Erythroblast (primary cell): ENCODE measurements around the gene DGKB.

Source experiments
- GATA1 ChIP-seq: IDR thresholded peaks from 2 replicates; pipeline ENCODE4 v1.6.1; 2011; ENCODE audit warnings: low read depth, mild to moderate bottlenecking, control low read depth, low read length, moderate library complexity
- POLR2A ChIP-seq: IDR thresholded peaks from 2 replicates; pipeline ENCODE4 v1.6.1; 2011; ENCODE audit warnings: mild to moderate bottlenecking, low read length

DNA sequence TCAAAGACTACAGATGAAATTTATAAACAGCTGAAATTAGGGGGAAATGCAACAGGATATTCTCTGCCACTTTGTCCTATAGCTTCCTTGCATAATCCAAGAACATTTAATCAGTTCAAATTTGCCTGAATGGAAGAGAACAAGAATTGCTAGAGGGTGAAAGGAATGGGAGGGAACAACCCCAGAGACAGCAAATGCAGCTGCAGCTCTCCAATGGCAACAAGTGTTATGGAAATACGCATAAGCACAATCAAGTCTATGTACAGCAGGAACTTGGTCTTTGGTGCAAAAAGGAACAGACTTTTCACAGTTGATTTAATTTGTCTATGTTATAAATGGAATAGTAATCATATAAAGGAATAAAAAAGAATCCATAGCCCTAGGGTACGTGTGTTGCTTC lies 644.1 kb downstream of the DGKB start:
- TF ChIP-seq POLR2A (no peak), GATA1 (no peak)
